ENCODE results near the gene ZNFX1. TPM values are rescaled to one million over a fixed set of nuclear protein-coding genes. Genes with fewer than 3 reads are reported as not detected.

ZNFX1 gene
- polyA plus RNA-seq, 1 of the 3 experiments (the other 2 are of a cell fraction): 3.9 TPM

- TF ChIP-seq JUND (IDR thresholded peaks at IDR 0.05) (0 out of 2 replicates have a peak, but pooled peaks have one; percentile 15), GATA2 (CRISPR knock-in tag; IDR thresholded peaks at IDR 0.05) (no peak)
- CTCF ChIA-PET: interaction anchor here (1.2 to 1.3 kb wide), 3 partner anchors 12 to 41 kb away, joined by 3 to 4 read pairs (median 3); no protein-coding TSS in a partner anchor
- no peak for DNase-seq
- 67% methylated on average over 3 of the region's 3 CpGs for WGBS (ENCODE audit: low lambda C conversion rate)
- peaks cover 2 to 8% of the 10 kb centered on the region in 2 experiments; a peak in 2 of 4 replicates for H3K4me1 ChIP-seq (ENCODE audit: control insufficient read depth in 1 of 2, insufficient read depth in 2 of 2, low read depth in 1 of 2, low read length in 1 of 2)
- peaks cover 64% of the 10 kb centered on the region for H3F3A ChIP-seq (replicated peaks; ENCODE audit: insufficient read depth)
- H3K79me2 ChIP-seq (ENCODE audit: insufficient read depth): peaks cover 12% of the 10 kb centered on the region; the same call in 1 of the 2 replicates
- peaks cover 43 to 45% of the 10 kb centered on the region in 2 experiments for H3K36me3 ChIP-seq (replicated peaks in 1 of 2; ENCODE audit: control insufficient read depth in 1 of 2, insufficient read depth in 2 of 2, low read length in 1 of 2)
- H2AFZ ChIP-seq (ENCODE audit: low read depth): no peak overlapping the region
- no peaks in the 10 kb centered on the region for H3K9me3 ChIP-seq
- H3K4me3 ChIP-seq (ENCODE audit: low read depth in 2 of 2, low read length in 1 of 2): no peak overlapping the region
- no peaks in the 10 kb centered on the region for H3K27me3 ChIP-seq (ENCODE audit: insufficient read depth)
- POLR2A ChIA-PET: interaction anchor here (2.7 kb wide), 1 partner anchor 14 kb away, joined by 9 read pairs; the partner anchor contains the start of gene ZNFX1
- H3K9ac ChIP-seq: no peak overlapping the region
- H3K9me2 ChIP-seq: no peaks in the 10 kb centered on the region
- no peak overlapping the region for H3K4me2 ChIP-seq
- peaks cover 47% of the 10 kb centered on the region for H4K20me1 ChIP-seq (ENCODE audit: insufficient read depth)
- H3K27ac ChIP-seq (ENCODE audit: low read depth in 2 of 2, low read length in 1 of 2): no peak overlapping the region
Observed at GRCh38 chr20:49292010-49292409, 14.2 kb upstream of the ZNFX1 start.

DNA sequence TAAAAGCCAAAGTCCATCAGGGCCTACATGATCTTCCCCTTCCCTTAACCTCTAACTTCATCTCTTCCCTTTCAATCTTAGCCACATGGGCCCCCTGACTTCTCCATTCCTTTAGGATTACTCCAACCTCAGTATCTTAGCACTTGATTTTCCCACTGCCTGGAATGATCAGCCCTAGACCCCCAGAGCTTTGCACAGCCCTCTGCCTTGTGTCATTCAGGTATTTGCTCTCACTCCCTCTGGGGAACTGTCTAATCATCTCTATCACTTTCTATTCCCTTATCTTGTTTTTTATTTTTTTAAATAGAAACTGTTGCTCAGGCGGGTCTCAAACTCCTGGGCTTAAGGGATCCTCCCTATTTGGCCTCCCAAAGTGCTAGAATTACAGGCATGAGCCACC is 13.3 kb upstream of the ZNFX1 start:
- peaks cover 20% of the 10 kb centered on the region for H3K79me2 ChIP-seq (ENCODE audit: insufficient read depth)
- POLR2A ChIA-PET: interaction anchor here (2.7 kb wide), 1 partner anchor 13 kb away, joined by 9 read pairs; the partner anchor contains the start of gene ZNFX1
- peaks cover 2 to 8% of the 10 kb centered on the region in 2 experiments; a peak in 2 of 4 replicates for H3K4me1 ChIP-seq (ENCODE audit: control insufficient read depth in 1 of 2, insufficient read depth in 2 of 2, low read depth in 1 of 2, low read length in 1 of 2)
- peaks cover 55% of the 10 kb centered on the region for H4K20me1 ChIP-seq (ENCODE audit: insufficient read depth)
- TF ChIP-seq USF2 (IDR thresholded peaks at IDR 0.05; ENCODE audit: borderline replicate concordance, low read depth, low read length) (no peak), RXRA (IDR thresholded peaks at IDR 0.05; ENCODE audit: borderline replicate concordance, low read depth) (no peak), EP300 (IDR thresholded peaks at IDR 0.05; ENCODE audit: borderline replicate concordance in 1 of 2, low read depth in 1 of 2, low read length in 1 of 2) (no peak), GABPA (IDR thresholded peaks at IDR 0.05; ENCODE audit: low read depth) (no peak), NRF1 (IDR thresholded peaks at IDR 0.05; ENCODE audit: low read depth, low read length) (no peak), PBX3 (IDR thresholded peaks at IDR 0.05) (no peak), RFX5 (IDR thresholded peaks at IDR 0.05; ENCODE audit: low read length) (no peak), FOXJ3 (CRISPR knock-in tag; IDR thresholded peaks at IDR 0.05) (no peak), EZH2phosphoT487 (IDR thresholded peaks at IDR 0.05; ENCODE audit: borderline replicate concordance, low read depth) (no peak), RAD21 (IDR thresholded peaks at IDR 0.05; ENCODE audit: low read length) (no peak)
- TF ChIP-seq, protein P1, sequence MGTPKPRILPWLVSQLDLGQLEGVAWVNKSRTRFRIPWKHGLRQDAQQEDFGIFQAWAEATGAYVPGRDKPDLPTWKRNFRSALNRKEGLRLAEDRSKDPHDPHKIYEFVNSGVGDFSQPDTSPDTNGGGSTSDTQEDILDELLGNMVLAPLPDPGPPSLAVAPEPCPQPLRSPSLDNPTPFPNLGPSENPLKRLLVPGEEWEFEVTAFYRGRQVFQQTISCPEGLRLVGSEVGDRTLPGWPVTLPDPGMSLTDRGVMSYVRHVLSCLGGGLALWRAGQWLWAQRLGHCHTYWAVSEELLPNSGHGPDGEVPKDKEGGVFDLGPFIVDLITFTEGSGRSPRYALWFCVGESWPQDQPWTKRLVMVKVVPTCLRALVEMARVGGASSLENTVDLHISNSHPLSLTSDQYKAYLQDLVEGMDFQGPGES (IDR thresholded peaks at IDR 0.05; ENCODE audit: low read depth, low read length): no peak
- no peaks in the 10 kb centered on the region for H3K9me2 ChIP-seq
- no peak overlapping the region for H3K4me2 ChIP-seq
- no peak overlapping the region for H3K4me3 ChIP-seq (ENCODE audit: low read depth in 2 of 2, low read length in 1 of 2)
- H3K9me3 ChIP-seq: no peaks in the 10 kb centered on the region
- H3K27ac ChIP-seq (ENCODE audit: low read depth in 2 of 2, low read length in 1 of 2): no peak overlapping the region; a peak in 1 of 4 replicates
- CTCF ChIA-PET: interaction anchor here (1.2 kb wide), 1 partner anchor 28 kb away, joined by 3 read pairs; no protein-coding TSS in a partner anchor
- WGBS (ENCODE audit: low lambda C conversion rate): 100% methylated on average over 1 of the region's 1 CpG
- no peak for DNase-seq
- H3K36me3 ChIP-seq (replicated peaks in 1 of 2; ENCODE audit: control insufficient read depth in 1 of 2, insufficient read depth in 2 of 2, low read length in 1 of 2): peaks cover 51 to 53% of the 10 kb centered on the region in 2 experiments
- H3F3A ChIP-seq (replicated peaks; ENCODE audit: insufficient read depth): peaks cover 72% of the 10 kb centered on the region
- H3K27me3 ChIP-seq (ENCODE audit: insufficient read depth): no peaks in the 10 kb centered on the region
- no peak overlapping the region for H2AFZ ChIP-seq (ENCODE audit: low read depth)
- no peak overlapping the region for H3K9ac ChIP-seq
